H9 (cell line): ENCODE measurements around the gene AIFM2. TPM values are rescaled to one million over a fixed set of nuclear protein-coding genes. Genes with fewer than 3 reads are reported as not detected.
A peak's percentile ranks its signal among the peaks of the same experiment; 100 is the strongest.

Source experiments
- DNase-seq: peaks from one replicate; pipeline ENCODE4 v3.0.0-alpha.2; 2017
- H2AFZ ChIP-seq: one replicate; pipeline ENCODE4 v1.6.1; 2013; ENCODE audit warnings: mild to moderate bottlenecking, low read length, control low read depth, moderate library complexity
- H2AK5ac ChIP-seq: 2 replicates; pipeline ENCODE4 v1.6.1; 2013; ENCODE audit warnings: low read length, control low read depth, mixed read lengths; ENCODE audit not compliant: insufficient read length
- H2BK120ac ChIP-seq: one replicate; pipeline ENCODE4 v1.6.1; 2013; ENCODE audit warnings: low read depth, mild to moderate bottlenecking, low read length, control low read depth, inconsistent platforms; ENCODE audit not compliant: poor library complexity, severe bottlenecking
- H2BK12ac ChIP-seq: 2 replicates; pipeline ENCODE4 v1.6.1; 2013; ENCODE audit warnings: low read length, control low read depth, mixed read lengths, low read depth; ENCODE audit not compliant: insufficient read length
- H2BK15ac ChIP-seq: 2 replicates; pipeline ENCODE4 v1.6.1; 2013; ENCODE audit warnings: low read depth, low read length, control low read depth
- H2BK20ac ChIP-seq: one replicate; pipeline ENCODE4 v1.6.1; 2013; ENCODE audit warnings: low read depth, mild to moderate bottlenecking, low read length, control low read depth, inconsistent platforms; ENCODE audit not compliant: poor library complexity, severe bottlenecking
- H2BK5ac ChIP-seq: 2 replicates; pipeline ENCODE4 v1.6.1; 2013; ENCODE audit warnings: low read length, control low read depth, mixed read lengths; ENCODE audit not compliant: insufficient read length
- H3K14ac ChIP-seq: 2 replicates; pipeline ENCODE4 v1.6.1; 2013; ENCODE audit warnings: low read length, control low read depth; ENCODE audit not compliant: insufficient read depth
- H3K18ac ChIP-seq: 2 replicates; pipeline ENCODE4 v1.6.1; 2013; ENCODE audit warnings: low read depth, mild to moderate bottlenecking, mixed read lengths, low read length, control low read depth; ENCODE audit not compliant: insufficient read length
- H3K23ac ChIP-seq: 2 replicates; pipeline ENCODE4 v1.6.1; 2013; ENCODE audit warnings: low read length, control low read depth, mixed read lengths, low read depth; ENCODE audit not compliant: insufficient read length
- H3K23me2 ChIP-seq: 2 replicates; pipeline ENCODE4 v1.6.1; 2013; ENCODE audit warnings: low read depth, mild to moderate bottlenecking, mixed read lengths, low read length, control low read depth; ENCODE audit not compliant: insufficient read length, poor library complexity, severe bottlenecking
- H3K27ac ChIP-seq: 2 replicates; pipeline ENCODE4 v1.5.1; 2013; ENCODE audit warnings: low read length, control low read depth, mixed read lengths, low read depth; ENCODE audit not compliant: insufficient read length
- H3K27me3 ChIP-seq: 2 replicates; pipeline ENCODE4 v1.6.1; 2013; ENCODE audit warnings: low read length, control low read depth, inconsistent platforms; ENCODE audit not compliant: insufficient read depth
- H3K4ac ChIP-seq: 2 replicates; pipeline ENCODE4 v1.6.1; 2013; ENCODE audit warnings: low read depth, mild to moderate bottlenecking, control low read depth, inconsistent platforms, low read length, moderate library complexity
- H3K4me1 ChIP-seq: 2 replicates; pipeline ENCODE4 v1.6.1; 2013; ENCODE audit warnings: low read length, control low read depth, inconsistent platforms; ENCODE audit not compliant: insufficient read depth
- H3K4me2 ChIP-seq: 2 replicates; pipeline ENCODE4 v1.6.1; 2013; ENCODE audit warnings: low read length, control low read depth, mixed read lengths; ENCODE audit not compliant: insufficient read length, insufficient read depth
- H3K56ac ChIP-seq: 2 replicates; pipeline ENCODE4 v1.6.1; 2013; ENCODE audit warnings: low read depth, mild to moderate bottlenecking, mixed read lengths, low read length, control low read depth; ENCODE audit not compliant: insufficient read length
- H3K79me1 ChIP-seq: 2 replicates; pipeline ENCODE4 v1.6.1; 2013; ENCODE audit warnings: low read depth, mild to moderate bottlenecking, moderate library complexity, low read length, control low read depth, inconsistent platforms; ENCODE audit not compliant: insufficient read depth, poor library complexity, severe bottlenecking
- H3K79me2 ChIP-seq: 2 replicates; pipeline ENCODE4 v1.6.1; 2013; ENCODE audit warnings: low read length, control low read depth, inconsistent platforms; ENCODE audit not compliant: insufficient read depth
- H3K9ac ChIP-seq: 2 replicates; pipeline ENCODE4 v1.6.1; 2013; ENCODE audit warnings: low read length, control low read depth, mixed read lengths; ENCODE audit not compliant: insufficient read length; ENCODE audit errors: extremely low read depth
- H3K9me3 ChIP-seq: one replicate; pipeline ENCODE4 v1.6.1; 2013; ENCODE audit warnings: low read depth, low read length, inconsistent platforms; ENCODE audit not compliant: control insufficient read depth
- H3T11ph ChIP-seq: one replicate; pipeline ENCODE4 v1.6.1; 2013; ENCODE audit warnings: mild to moderate bottlenecking, low read length, control low read depth, inconsistent platforms
- H4K20me1 ChIP-seq: one replicate; pipeline ENCODE4 v1.6.1; 2013; ENCODE audit not compliant: control insufficient read depth, insufficient read length, insufficient read depth
- H4K5ac ChIP-seq: 2 replicates; pipeline ENCODE4 v1.6.1; 2013; ENCODE audit warnings: low read depth, mild to moderate bottlenecking, mixed read lengths, low read length, control low read depth; ENCODE audit not compliant: insufficient read length
- H4K8ac ChIP-seq: replicated peaks from 2 replicates; pipeline ENCODE4 v1.6.1; 2013; ENCODE audit warnings: low read length, control low read depth, mixed read lengths, low read depth; ENCODE audit not compliant: insufficient read length
- H4K91ac ChIP-seq: 2 replicates; pipeline ENCODE4 v1.6.1; 2013; ENCODE audit warnings: low read depth, mild to moderate bottlenecking, moderate library complexity, mixed read lengths, low read length, control low read depth; ENCODE audit not compliant: insufficient read length
- H3K27ac Mint-ChIP-seq, 3 experiments: 2 replicates in 2 of 3; 3 replicates in 1 of 3; pipeline ENCODE4 v1.8.0; 2020 to 2021; ENCODE audit warnings: mixed read lengths in 3 of 3, mild to moderate bottlenecking in 1 of 3, moderate library complexity in 1 of 3
- H3K27me3 Mint-ChIP-seq: 2 replicates; pipeline ENCODE4 v1.8.0; 2021; ENCODE audit warnings: low read depth, mild to moderate bottlenecking, moderate library complexity, mixed read lengths
- H3K36me3 Mint-ChIP-seq, 3 experiments: 2 replicates in 2 of 3; 3 replicates in 1 of 3; pipeline ENCODE4 v1.8.0; 2020 to 2021; ENCODE audit warnings: low read depth in 3 of 3, mixed read lengths in 3 of 3; ENCODE audit not compliant: insufficient read depth in 1 of 3
- H3K4me1 Mint-ChIP-seq, 2 experiments: 2 replicates each; pipeline ENCODE4 v1.8.0; 2020; ENCODE audit warnings: mixed read lengths in 2 of 2
- H3K4me3 Mint-ChIP-seq, 2 experiments: 2 replicates in 1 of 2; 3 replicates in 1 of 2; pipeline ENCODE4 v1.8.0; 2020 to 2021; ENCODE audit warnings: mild to moderate bottlenecking in 2 of 2, mixed read lengths in 2 of 2, moderate library complexity in 1 of 2
- H3K9me3 Mint-ChIP-seq, 2 experiments: 2 replicates in 1 of 2; 3 replicates in 1 of 2; pipeline ENCODE4 v1.8.0; 2020; ENCODE audit warnings: mild to moderate bottlenecking in 2 of 2, mixed read lengths in 2 of 2, moderate library complexity in 1 of 2
- CTCF ChIP-seq: fragments of 200-600 bp; sonication (generic); conservative IDR thresholded peaks from 3 replicates; pipeline ENCODE4 v1.8.0; 2021; ENCODE audit warnings: antibody characterized with exemption, mild to moderate bottlenecking
- WGBS: extraction: QIAGEN DNeasy Blood & Tissue Kit; methylation state at CpG from one replicate; pipeline ENCODE4 v1.1.7; 2013; ENCODE audit warnings: missing lambda C conversion rate, low lambda C conversion rate, mixed read lengths; ENCODE audit not compliant: insufficient read length; ENCODE audit errors: extremely low coverage; 5-methylcytosine and 5-hydroxymethylcytosine counted together
- total RNA-seq: library from RNA; stranded (reverse); gene quantifications from 2 replicates; pipeline ENCODE4 v1.2.1, GENCODE V29; 2021

Gene AIFM2
- total RNA-seq, 1 experiment from 2014 or later = 5.3 TPM

- no peaks in the 10 kb centered on the region for H3K79me2 ChIP-seq
Measured at GRCh38 chr10:70155255-70155838, 22.7 kb upstream of the AIFM2 start.

More at GRCh38 chr10:70155255-70155838, 22.7 kb upstream of the AIFM2 start:
- H3T11ph ChIP-seq = no peak overlapping the region
- H3K4me1 ChIP-seq = no peaks in the 10 kb centered on the region
- H3K56ac ChIP-seq = no peak overlapping the region
- H3K9me3 Mint-ChIP-seq = no peaks in the 10 kb centered on the region
- H3K4me2 ChIP-seq = no peak overlapping the region
- no peak overlapping the region for H2BK5ac ChIP-seq
- H4K20me1 ChIP-seq = peaks cover 3% of the 10 kb centered on the region
- no peak for DNase-seq
- H2BK20ac ChIP-seq = no peak overlapping the region
- H3K36me3 Mint-ChIP-seq = peaks cover 40 to 82% (median 82%) of the 10 kb centered on the region in 3 experiments; a peak in 6 of 7 replicates
- no peak overlapping the region for H3K4me3 Mint-ChIP-seq
- H3K14ac ChIP-seq = no peak overlapping the region
- no peak overlapping the region for H4K8ac ChIP-seq
- peak overlapping the region in 1 of 3 experiments; percentile 85; a peak in 4 of 7 replicates for H3K27ac Mint-ChIP-seq
- peaks cover 0 to 10% of the 10 kb centered on the region in 2 experiments; a peak in 3 of 4 replicates for H3K4me1 Mint-ChIP-seq
- no peaks in the 10 kb centered on the region for H3K79me1 ChIP-seq
- no peaks in the 10 kb centered on the region for H3K9me3 ChIP-seq
- H3K27ac ChIP-seq = no peak overlapping the region
- H2BK15ac ChIP-seq = no peak overlapping the region
- H3K23ac ChIP-seq = no peak overlapping the region
- H3K27me3 Mint-ChIP-seq = no peaks in the 10 kb centered on the region
- H3K18ac ChIP-seq = no peak overlapping the region
- H2AK5ac ChIP-seq = no peak overlapping the region
- H2AFZ ChIP-seq = no peak overlapping the region
- H4K91ac ChIP-seq = no peak overlapping the region
- H4K5ac ChIP-seq = no peak overlapping the region
- no peak overlapping the region for H2BK12ac ChIP-seq
- WGBS = no CpG with 5 or more reads among the region's 3 CpGs
- H3K9ac ChIP-seq = no peak overlapping the region
- no peak overlapping the region for H2BK120ac ChIP-seq
- no peaks in the 10 kb centered on the region for H3K23me2 ChIP-seq
- H3K4ac ChIP-seq = no peak overlapping the region
- H3K27me3 ChIP-seq = no peaks in the 10 kb centered on the region
- TF ChIP-seq CTCF = no peak
